H9 (cell line): ENCODE results near the gene FN1. TPM values are rescaled to one million over a fixed set of nuclear protein-coding genes. Genes with fewer than 3 reads are reported as not detected.

Source experiments
- DNase-seq: peaks from one replicate; pipeline ENCODE4 v3.0.0-alpha.2; 2017
- H2AFZ ChIP-seq: one replicate; pipeline ENCODE4 v1.6.1; 2013; ENCODE audit warnings: mild to moderate bottlenecking, low read length, control low read depth, moderate library complexity
- H2AK5ac ChIP-seq: 2 replicates; pipeline ENCODE4 v1.6.1; 2013; ENCODE audit warnings: low read length, control low read depth, mixed read lengths; ENCODE audit not compliant: insufficient read length
- H2BK120ac ChIP-seq: one replicate; pipeline ENCODE4 v1.6.1; 2013; ENCODE audit warnings: low read depth, mild to moderate bottlenecking, low read length, control low read depth, inconsistent platforms; ENCODE audit not compliant: poor library complexity, severe bottlenecking
- H2BK12ac ChIP-seq: 2 replicates; pipeline ENCODE4 v1.6.1; 2013; ENCODE audit warnings: low read length, control low read depth, mixed read lengths, low read depth; ENCODE audit not compliant: insufficient read length
- H2BK15ac ChIP-seq: 2 replicates; pipeline ENCODE4 v1.6.1; 2013; ENCODE audit warnings: low read depth, low read length, control low read depth
- H2BK20ac ChIP-seq: one replicate; pipeline ENCODE4 v1.6.1; 2013; ENCODE audit warnings: low read depth, mild to moderate bottlenecking, low read length, control low read depth, inconsistent platforms; ENCODE audit not compliant: poor library complexity, severe bottlenecking
- H2BK5ac ChIP-seq: 2 replicates; pipeline ENCODE4 v1.6.1; 2013; ENCODE audit warnings: low read length, control low read depth, mixed read lengths; ENCODE audit not compliant: insufficient read length
- H3K14ac ChIP-seq: 2 replicates; pipeline ENCODE4 v1.6.1; 2013; ENCODE audit warnings: low read length, control low read depth; ENCODE audit not compliant: insufficient read depth
- H3K18ac ChIP-seq: 2 replicates; pipeline ENCODE4 v1.6.1; 2013; ENCODE audit warnings: low read depth, mild to moderate bottlenecking, mixed read lengths, low read length, control low read depth; ENCODE audit not compliant: insufficient read length
- H3K23ac ChIP-seq: 2 replicates; pipeline ENCODE4 v1.6.1; 2013; ENCODE audit warnings: low read length, control low read depth, mixed read lengths, low read depth; ENCODE audit not compliant: insufficient read length
- H3K23me2 ChIP-seq: 2 replicates; pipeline ENCODE4 v1.6.1; 2013; ENCODE audit warnings: low read depth, mild to moderate bottlenecking, mixed read lengths, low read length, control low read depth; ENCODE audit not compliant: insufficient read length, poor library complexity, severe bottlenecking
- H3K27ac ChIP-seq: 2 replicates; pipeline ENCODE4 v1.5.1; 2013; ENCODE audit warnings: low read length, control low read depth, mixed read lengths, low read depth; ENCODE audit not compliant: insufficient read length
- H3K27me3 ChIP-seq: 2 replicates; pipeline ENCODE4 v1.6.1; 2013; ENCODE audit warnings: low read length, control low read depth, inconsistent platforms; ENCODE audit not compliant: insufficient read depth
- H3K4ac ChIP-seq: 2 replicates; pipeline ENCODE4 v1.6.1; 2013; ENCODE audit warnings: low read depth, mild to moderate bottlenecking, control low read depth, inconsistent platforms, low read length, moderate library complexity
- H3K4me1 ChIP-seq: 2 replicates; pipeline ENCODE4 v1.6.1; 2013; ENCODE audit warnings: low read length, control low read depth, inconsistent platforms; ENCODE audit not compliant: insufficient read depth
- H3K4me2 ChIP-seq: 2 replicates; pipeline ENCODE4 v1.6.1; 2013; ENCODE audit warnings: low read length, control low read depth, mixed read lengths; ENCODE audit not compliant: insufficient read length, insufficient read depth
- H3K56ac ChIP-seq: 2 replicates; pipeline ENCODE4 v1.6.1; 2013; ENCODE audit warnings: low read depth, mild to moderate bottlenecking, mixed read lengths, low read length, control low read depth; ENCODE audit not compliant: insufficient read length
- H3K79me1 ChIP-seq: 2 replicates; pipeline ENCODE4 v1.6.1; 2013; ENCODE audit warnings: low read depth, mild to moderate bottlenecking, moderate library complexity, low read length, control low read depth, inconsistent platforms; ENCODE audit not compliant: insufficient read depth, poor library complexity, severe bottlenecking
- H3K79me2 ChIP-seq: 2 replicates; pipeline ENCODE4 v1.6.1; 2013; ENCODE audit warnings: low read length, control low read depth, inconsistent platforms; ENCODE audit not compliant: insufficient read depth
- H3K9ac ChIP-seq: 2 replicates; pipeline ENCODE4 v1.6.1; 2013; ENCODE audit warnings: low read length, control low read depth, mixed read lengths; ENCODE audit not compliant: insufficient read length; ENCODE audit errors: extremely low read depth
- H3K9me3 ChIP-seq: one replicate; pipeline ENCODE4 v1.6.1; 2013; ENCODE audit warnings: low read depth, low read length, inconsistent platforms; ENCODE audit not compliant: control insufficient read depth
- H3T11ph ChIP-seq: one replicate; pipeline ENCODE4 v1.6.1; 2013; ENCODE audit warnings: mild to moderate bottlenecking, low read length, control low read depth, inconsistent platforms
- H4K20me1 ChIP-seq: one replicate; pipeline ENCODE4 v1.6.1; 2013; ENCODE audit not compliant: control insufficient read depth, insufficient read length, insufficient read depth
- H4K5ac ChIP-seq: 2 replicates; pipeline ENCODE4 v1.6.1; 2013; ENCODE audit warnings: low read depth, mild to moderate bottlenecking, mixed read lengths, low read length, control low read depth; ENCODE audit not compliant: insufficient read length
- H4K8ac ChIP-seq: replicated peaks from 2 replicates; pipeline ENCODE4 v1.6.1; 2013; ENCODE audit warnings: low read length, control low read depth, mixed read lengths, low read depth; ENCODE audit not compliant: insufficient read length
- H4K91ac ChIP-seq: 2 replicates; pipeline ENCODE4 v1.6.1; 2013; ENCODE audit warnings: low read depth, mild to moderate bottlenecking, moderate library complexity, mixed read lengths, low read length, control low read depth; ENCODE audit not compliant: insufficient read length
- H3K27ac Mint-ChIP-seq, 3 experiments: 2 replicates in 2 of 3; 3 replicates in 1 of 3; pipeline ENCODE4 v1.8.0; 2020 to 2021; ENCODE audit warnings: mixed read lengths in 3 of 3, mild to moderate bottlenecking in 1 of 3, moderate library complexity in 1 of 3
- H3K27me3 Mint-ChIP-seq: 2 replicates; pipeline ENCODE4 v1.8.0; 2021; ENCODE audit warnings: low read depth, mild to moderate bottlenecking, moderate library complexity, mixed read lengths
- H3K36me3 Mint-ChIP-seq, 3 experiments: 2 replicates in 2 of 3; 3 replicates in 1 of 3; pipeline ENCODE4 v1.8.0; 2020 to 2021; ENCODE audit warnings: low read depth in 3 of 3, mixed read lengths in 3 of 3; ENCODE audit not compliant: insufficient read depth in 1 of 3
- H3K4me1 Mint-ChIP-seq, 2 experiments: 2 replicates each; pipeline ENCODE4 v1.8.0; 2020; ENCODE audit warnings: mixed read lengths in 2 of 2
- H3K4me3 Mint-ChIP-seq, 2 experiments: 2 replicates in 1 of 2; 3 replicates in 1 of 2; pipeline ENCODE4 v1.8.0; 2020 to 2021; ENCODE audit warnings: mild to moderate bottlenecking in 2 of 2, mixed read lengths in 2 of 2, moderate library complexity in 1 of 2
- H3K9me3 Mint-ChIP-seq, 2 experiments: 2 replicates in 1 of 2; 3 replicates in 1 of 2; pipeline ENCODE4 v1.8.0; 2020; ENCODE audit warnings: mild to moderate bottlenecking in 2 of 2, mixed read lengths in 2 of 2, moderate library complexity in 1 of 2
- CTCF ChIP-seq: fragments of 200-600 bp; sonication (generic); conservative IDR thresholded peaks from 3 replicates; pipeline ENCODE4 v1.8.0; 2021; ENCODE audit warnings: antibody characterized with exemption, mild to moderate bottlenecking
- WGBS: extraction: QIAGEN DNeasy Blood & Tissue Kit; methylation state at CpG from one replicate; pipeline ENCODE4 v1.1.7; 2013; ENCODE audit warnings: missing lambda C conversion rate, low lambda C conversion rate, mixed read lengths; ENCODE audit not compliant: insufficient read length; ENCODE audit errors: extremely low coverage; 5-methylcytosine and 5-hydroxymethylcytosine counted together
- total RNA-seq: library from RNA; stranded (reverse); gene quantifications from 2 replicates; pipeline ENCODE4 v1.2.1, GENCODE V29; 2021

FN1 gene
- total RNA-seq, 1 experiment from 2014 or later = 56.0 TPM

- Mint-ChIP-seq H3K9me3 (no peaks in the 10 kb centered on the region), H3K27me3 (no peaks in the 10 kb centered on the region), H3K4me1 (no peaks in the 10 kb centered on the region), H3K4me3 (no peak overlapping the region), H3K27ac (no peak overlapping the region), H3K36me3 (peaks cover 0 to 31% (median 2%) of the 10 kb centered on the region in 3 experiments; a peak in 4 of 7 replicates)
- H2AK5ac ChIP-seq = no peak overlapping the region
- H3K9ac ChIP-seq = no peak overlapping the region
- no peak overlapping the region for H3K56ac ChIP-seq
- H3K27me3 ChIP-seq = no peaks in the 10 kb centered on the region
- H3K79me2 ChIP-seq = no peaks in the 10 kb centered on the region
- no peak overlapping the region for H2BK20ac ChIP-seq
- H3K4me2 ChIP-seq = no peak overlapping the region
- DNase-seq = no peak
- no peaks in the 10 kb centered on the region for H3K4me1 ChIP-seq
- no peak overlapping the region for H3K4ac ChIP-seq
- H3K27ac ChIP-seq = no peak overlapping the region
- H4K91ac ChIP-seq = no peak overlapping the region
- H2BK12ac ChIP-seq = no peak overlapping the region
- H3K23me2 ChIP-seq = no peaks in the 10 kb centered on the region
- H4K20me1 ChIP-seq = no peaks in the 10 kb centered on the region
- TF ChIP-seq CTCF = no peak
- no peak overlapping the region for H2BK5ac ChIP-seq
- WGBS = no CpG with 5 or more reads among the region's 10 CpGs
- H3K18ac ChIP-seq = no peak overlapping the region
- no peaks in the 10 kb centered on the region for H3K9me3 ChIP-seq
- H2AFZ ChIP-seq = no peak overlapping the region
- no peak overlapping the region for H4K8ac ChIP-seq
- H2BK120ac ChIP-seq = no peak overlapping the region
- no peak overlapping the region for H4K5ac ChIP-seq
- H3K14ac ChIP-seq = no peak overlapping the region
- H2BK15ac ChIP-seq = no peak overlapping the region
- no peaks in the 10 kb centered on the region for H3K79me1 ChIP-seq
- H3K23ac ChIP-seq = no peak overlapping the region
- H3T11ph ChIP-seq = no peak overlapping the region
These were observed 28.1 kb downstream of the FN1 start for GRCh38 chr2:215407590-215408264.
